Esophagus squamous epithelium (tissue), 5 donors: ENCODE results near the gene ERICH6. TPM values are rescaled to one million over a fixed set of nuclear protein-coding genes. Genes with fewer than 3 reads are reported as not detected.

Experiments used
- DNase-seq: peaks from one replicate; lab custom pipeline; 2025; lab: John Stamatoyannopoulos, UW
- H3K27ac ChIP-seq, 4 donors: fragments of 200-600 bp; sonication (generic); one replicate each; pipeline ENCODE4 v1.5.1; 2016 to 2019; ENCODE audit warnings: mild to moderate bottlenecking in 1 of 4
- H3K27me3 ChIP-seq, 4 donors: fragments of 200-600 bp; sonication (generic); 1 replicate in 3 of 4; 2 replicates in 1 of 4; pipeline versions ENCODE4 v1.5.1 to v1.6.0; 2017 to 2021; ENCODE audit warnings: antibody characterized with exemption in 1 of 4
- H3K36me3 ChIP-seq, 3 donors: fragments of 200-600 bp; sonication (generic); one replicate each; pipeline ENCODE4 v1.5.1; 2016 to 2019
- H3K4me1 ChIP-seq, 3 donors: fragments of 200-600 bp; sonication (generic); one replicate each; pipeline ENCODE4 v1.5.1; 2017 to 2019
- H3K4me3 ChIP-seq, 4 donors: fragments of 200-600 bp; sonication (generic); 1 replicate in 3 of 4; 2 replicates in 1 of 4; pipeline ENCODE4 v1.5.1; 2016 to 2019; ENCODE audit warnings: mild to moderate bottlenecking in 2 of 4, moderate library complexity in 1 of 4
- H3K9me3 ChIP-seq, 3 donors: fragments of 200-600 bp; sonication (generic); one replicate each; pipeline ENCODE4 v1.5.1; 2016 to 2019
- CTCF ChIP-seq, 6 experiments: fragments of 450-650 bp in 4 of 6; fragments of 200-600 bp in 2 of 6; sonication (generic) in 2 of 6; IDR thresholded peaks; one replicate each; pipeline ENCODE4 v1.5.1; 2016 to 2019; ENCODE audit warnings: antibody characterized with exemption in 6 of 6, mild to moderate bottlenecking in 4 of 6, moderate library complexity in 4 of 6
- POLR2A ChIP-seq, 4 donors: fragments of 450-650 bp; IDR thresholded peaks; one replicate each; pipeline ENCODE4 v1.6.1; 2017; ENCODE audit warnings: antibody characterized with exemption in 4 of 4, mild to moderate bottlenecking in 4 of 4, moderate library complexity in 3 of 4
- WGBS, 2 donors: methylation state at CpG; one replicate each; pipeline ENCODE4 v1.1.5; 2018; 5-methylcytosine and 5-hydroxymethylcytosine counted together
- intact Hi-C: fragments of 100-400 bp; cut with DNase I; formaldehyde crosslinking; loops from one replicate; pipeline ENCODE4 v1.15.0; 2022
- total RNA-seq, 4 donors: library from RNA; depleted of rRNA; stranded (reverse); fragments of >200 nt; gene quantifications; one replicate each; pipeline ENCODE4 v1.1.0, GENCODE V29; 2016
- donor health status: DM: yes; HTN: yes; CAD: no.

Gene ERICH6
- total RNA-seq, 4 donors from 2014 or later = not detected

DNA sequence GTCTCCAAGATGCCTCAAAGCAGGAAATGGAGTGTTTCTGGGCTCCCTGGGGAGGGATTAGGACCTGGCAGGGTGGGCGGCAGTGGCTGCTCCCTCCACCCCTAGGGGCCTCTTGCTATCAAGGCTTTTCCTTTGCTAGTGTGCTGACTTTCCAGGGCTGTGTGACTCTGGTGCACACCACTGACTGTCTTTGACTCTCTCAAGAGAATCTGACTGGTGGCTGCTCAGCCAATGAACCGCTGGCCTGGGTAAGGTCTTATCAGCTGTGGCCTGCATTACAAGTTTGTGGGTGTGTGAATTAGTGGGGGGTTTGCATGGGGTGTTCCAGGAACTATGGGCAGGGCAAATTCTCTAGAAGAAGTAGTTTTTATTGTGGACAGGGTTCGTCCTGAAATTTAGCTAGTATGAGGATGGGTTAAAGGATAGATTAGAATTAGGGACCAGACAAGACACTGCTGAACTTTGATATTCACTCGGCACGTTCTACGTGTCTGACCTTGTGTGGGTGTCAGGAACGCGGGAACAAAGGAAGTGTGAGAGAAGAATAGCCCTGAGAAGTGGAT lies 29.7 kb upstream of the ERICH6 start:
- Histone ChIP-seq H3K4me3 (no peak overlapping the region), H3K36me3 (no peaks in the 10 kb centered on the region), H3K9me3 (no peaks in the 10 kb centered on the region), H3K27me3 (no peaks in the 10 kb centered on the region), H3K4me1 (peaks cover 13 to 58% (median 17%) of the 10 kb centered on the region in 3 donors), H3K27ac (peak overlapping the region; percentile 46 to 63 (median 54))
- intact Hi-C loops = no loop called here
- no peak for DNase-seq
- TF ChIP-seq CTCF (IDR thresholded peaks at IDR 0.05) = no peak
- no peak for TF ChIP-seq POLR2A (IDR thresholded peaks at IDR 0.05)
- whole genome bisulfite sequencing, 2 donors = 31 to 61% methylated on average over 7 to 8 of the region's 8 CpGs

GRCh38 chr3:150729682-150730360 lies 26.1 kb upstream of the ERICH6 start:
- Histone ChIP-seq H3K9me3 (no peaks in the 10 kb centered on the region), H3K4me1 (peaks cover 21 to 59% (median 27%) of the 10 kb centered on the region in 3 donors), H3K4me3 (no peak overlapping the region), H3K27me3 (no peaks in the 10 kb centered on the region), H3K27ac (no peak overlapping the region), H3K36me3 (no peaks in the 10 kb centered on the region)
- WGBS, 2 donors = 93 to 96% methylated on average over 9 of the region's 9 CpGs
- no peak for DNase-seq
- TF ChIP-seq CTCF (IDR thresholded peaks at IDR 0.05) (no peak), POLR2A (IDR thresholded peaks at IDR 0.05) (no peak)
- intact Hi-C loops = no loop called here

DNA sequence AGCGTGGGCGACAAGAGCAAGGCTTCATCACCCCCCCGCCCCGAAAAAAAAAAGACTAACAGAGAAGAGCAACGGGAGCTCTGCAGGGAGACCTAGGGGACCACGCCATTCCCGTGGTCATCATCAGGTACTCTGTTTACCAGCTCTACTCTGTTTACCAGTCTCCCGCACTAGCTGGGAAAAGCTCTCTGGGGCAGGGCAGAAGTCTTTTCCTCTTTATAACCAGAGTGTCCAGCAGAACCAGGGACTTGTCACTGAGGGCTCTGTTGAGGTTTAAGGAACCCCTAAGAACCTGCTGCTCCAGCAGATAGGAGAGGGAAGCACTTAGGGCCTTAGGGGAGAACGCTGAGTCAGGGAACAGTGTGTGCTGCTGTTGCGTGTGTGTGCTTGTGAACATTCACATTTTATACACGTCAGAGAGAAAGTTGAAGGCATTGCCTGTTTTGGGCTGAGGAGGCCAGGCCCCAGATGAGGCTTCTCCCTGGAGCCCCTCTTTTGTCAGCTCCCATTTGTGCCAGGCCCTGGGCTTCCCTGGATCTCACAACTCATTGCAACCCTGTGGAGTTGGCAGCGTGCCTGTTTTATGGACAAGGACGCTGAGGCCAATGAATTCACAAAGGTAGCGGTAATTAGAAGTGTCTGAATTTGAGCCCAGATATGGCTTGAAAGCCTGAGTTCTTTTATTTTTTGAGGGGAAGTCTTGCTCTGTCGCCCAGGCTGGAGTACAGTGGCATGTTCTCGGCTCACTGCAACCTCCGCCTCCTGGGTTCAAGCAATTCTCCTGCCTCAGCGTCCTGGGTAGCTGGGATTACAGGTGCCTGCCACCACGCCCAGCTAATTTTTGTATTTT lies 24.2 kb upstream of the ERICH6 start:
- DNase-seq = no peak
- H3K4me1 ChIP-seq = peaks cover 18 to 60% (median 30%) of the 10 kb centered on the region in 3 donors
- H3K36me3 ChIP-seq = no peaks in the 10 kb centered on the region
- H3K9me3 ChIP-seq = no peaks in the 10 kb centered on the region
- H3K27ac ChIP-seq = peak overlapping the region; percentile 75 to 91 (median 86)
- 67 to 74% methylated on average over 16 to 18 of the region's 19 CpGs for WGBS, 2 donors
- H3K27me3 ChIP-seq = no peaks in the 10 kb centered on the region
- TF ChIP-seq CTCF (IDR thresholded peaks at IDR 0.05) (no peak), POLR2A (IDR thresholded peaks at IDR 0.05) (peak in 2 of 4 donors; percentile 22 to 52)
- intact Hi-C loops = no loop called here
- H3K4me3 ChIP-seq = no peak overlapping the region

DNA sequence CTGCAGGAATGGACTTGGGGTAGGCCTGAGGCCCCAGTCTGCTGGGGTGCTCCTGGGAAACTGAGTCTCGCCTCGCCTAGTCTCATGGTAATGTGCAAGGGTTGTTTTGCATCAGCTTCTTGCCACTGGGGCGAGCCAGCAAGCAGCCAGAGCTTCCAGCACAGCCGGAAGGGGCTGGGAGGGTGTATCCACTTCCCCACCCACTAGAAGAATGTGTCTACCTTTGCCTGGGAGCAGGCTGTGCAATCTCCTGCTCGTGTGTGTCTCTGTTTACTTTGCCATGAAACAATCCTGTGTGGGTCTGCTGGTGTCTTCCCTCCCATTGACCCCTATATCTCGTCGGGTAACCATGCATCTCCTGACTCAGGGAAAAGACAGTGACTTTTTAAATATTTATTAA lies 21.8 kb upstream of the ERICH6 start:
- intact Hi-C loops = no loop called here
- peak in 1 of 6 experiments; percentile 23 for TF ChIP-seq CTCF (IDR thresholded peaks at IDR 0.05)
- no peak for TF ChIP-seq POLR2A (IDR thresholded peaks at IDR 0.05)
- WGBS, 2 donors = 34 to 68% methylated on average over 4 to 5 of the region's 7 CpGs
- Histone ChIP-seq H3K27ac (peak overlapping the region; percentile 78 to 91 (median 86)), H3K27me3 (no peaks in the 10 kb centered on the region), H3K36me3 (no peaks in the 10 kb centered on the region), H3K4me1 (peaks cover 18 to 72% (median 32%) of the 10 kb centered on the region in 3 donors), H3K4me3 (no peak overlapping the region), H3K9me3 (no peaks in the 10 kb centered on the region)
- DNase-seq = no peak
